Activated CD8-positive, alpha-beta T cell treated with anti-CD3 and anti-CD28 coated beads for 36 hours (primary cell): ENCODE measurements around the gene SERPINA12. TPM values are rescaled to one million over a fixed set of nuclear protein-coding genes. Genes with fewer than 3 reads are reported as not detected.

Experiments used
- ATAC-seq: fragments of 200-7000 bp; cut with Tn5 transposase; one replicate; pipeline ENCODE4 v1.10.0; 2021; ENCODE audit warnings: mild to moderate bottlenecking, moderate library complexity
- CTCF ChIA-PET: fragments of 350-600 bp; sonication (Branson Sonifier 250); formaldehyde crosslinking; loops from one replicate; lab custom pipeline; 2021; ENCODE audit warnings: antibody characterized with exemption; lab: Charles Lee
- POLR2A ChIA-PET: fragments of 350-600 bp; sonication (Branson Sonifier 250); formaldehyde crosslinking; loops from one replicate; lab custom pipeline; 2021; ENCODE audit warnings: antibody characterized with exemption; lab: Charles Lee
- DNase-seq: peaks from one replicate; pipeline ENCODE4 v3.0.0-alpha.2; 2020
- H3K27ac Mint-ChIP-seq: one replicate; pipeline ENCODE4 v1.8.0; 2021; ENCODE audit warnings: mild to moderate bottlenecking, mixed read lengths
- H3K27me3 Mint-ChIP-seq: one replicate; pipeline ENCODE4 v1.8.0; 2021; ENCODE audit warnings: mixed read lengths
- H3K36me3 Mint-ChIP-seq: one replicate; pipeline ENCODE4 v1.8.0; 2021; ENCODE audit warnings: low read depth, mixed read lengths
- H3K4me1 Mint-ChIP-seq: one replicate; pipeline ENCODE4 v1.8.0; 2021; ENCODE audit warnings: low read depth, mixed read lengths
- H3K4me3 Mint-ChIP-seq: one replicate; pipeline ENCODE4 v1.8.0; 2021; ENCODE audit warnings: mild to moderate bottlenecking, moderate library complexity, mixed read lengths
- H3K9me3 Mint-ChIP-seq: one replicate; pipeline ENCODE4 v1.8.0; 2021; ENCODE audit warnings: mixed read lengths
- intact Hi-C: fragments of 100-400 bp; cut with micrococcal nuclease; formaldehyde crosslinking; loops from one replicate; pipeline ENCODE4 v1.10.0; 2022
- total RNA-seq, 2 experiments: library from RNA; stranded (reverse); gene quantifications; one replicate each; pipeline ENCODE4 v1.2.3, GENCODE V29; 2021
- TF ChIP-seq, protein P1 (sequence below): fragments of 200-600 bp; IDR thresholded peaks from one replicate; pipeline ENCODE4 v1.8.0; 2022; ENCODE audit warnings: antibody characterized with exemption, mild to moderate bottlenecking

SERPINA12 gene
- total RNA-seq, 2 experiments from 2014 or later, result not detected

DNA sequence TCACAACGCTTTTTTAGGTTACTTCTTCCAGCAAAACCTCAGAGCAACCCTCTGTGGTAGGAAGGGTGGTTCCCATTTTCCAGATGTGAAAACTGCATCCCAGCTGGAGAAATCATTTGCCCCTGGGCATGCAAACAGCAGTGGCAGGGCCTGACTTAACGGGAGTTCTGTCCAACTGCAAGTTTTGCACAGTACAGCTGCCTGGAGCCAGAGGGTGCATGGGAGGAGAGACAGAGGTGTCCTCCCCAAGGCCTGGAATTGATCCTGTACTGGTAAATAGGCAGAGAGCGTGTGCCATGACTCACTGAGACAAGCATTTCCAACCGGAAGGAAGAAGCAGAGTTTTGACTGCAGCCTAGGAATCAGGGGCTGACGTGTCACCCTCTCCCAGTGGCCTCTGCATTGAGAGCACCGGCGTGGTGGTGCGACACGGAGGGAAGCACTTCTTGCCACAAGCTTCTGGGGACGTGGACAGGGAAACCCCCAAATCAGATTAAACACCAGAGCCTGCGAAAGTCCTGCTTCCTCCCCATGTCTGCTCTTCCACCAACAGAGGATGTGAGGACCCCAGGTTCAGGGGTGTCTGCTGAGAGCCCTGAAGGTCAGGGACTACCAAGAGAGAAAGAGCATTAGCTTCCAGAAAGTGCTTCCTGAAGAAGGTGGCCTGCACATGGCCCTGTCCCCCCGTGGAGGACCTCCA, 33.0 kb upstream of the SERPINA12 start:
- H3K27ac Mint-ChIP-seq, result no peak overlapping the region
- H3K27me3 Mint-ChIP-seq, result peaks cover 12% of the 10 kb centered on the region
- H3K4me1 Mint-ChIP-seq, result no peaks in the 10 kb centered on the region
- CTCF ChIA-PET, result interaction anchor here (1.5 kb wide), 1 partner anchor 56 kb away, joined by 3 read pairs; no protein-coding TSS in a partner anchor
- intact Hi-C loops, result no loop called here
- DNase-seq (no peak), ATAC-seq (no peak)
- no peak overlapping the region for H3K4me3 Mint-ChIP-seq
- POLR2A ChIA-PET, result no interaction called here
- no peaks in the 10 kb centered on the region for H3K9me3 Mint-ChIP-seq
- TF ChIP-seq, protein P1, sequence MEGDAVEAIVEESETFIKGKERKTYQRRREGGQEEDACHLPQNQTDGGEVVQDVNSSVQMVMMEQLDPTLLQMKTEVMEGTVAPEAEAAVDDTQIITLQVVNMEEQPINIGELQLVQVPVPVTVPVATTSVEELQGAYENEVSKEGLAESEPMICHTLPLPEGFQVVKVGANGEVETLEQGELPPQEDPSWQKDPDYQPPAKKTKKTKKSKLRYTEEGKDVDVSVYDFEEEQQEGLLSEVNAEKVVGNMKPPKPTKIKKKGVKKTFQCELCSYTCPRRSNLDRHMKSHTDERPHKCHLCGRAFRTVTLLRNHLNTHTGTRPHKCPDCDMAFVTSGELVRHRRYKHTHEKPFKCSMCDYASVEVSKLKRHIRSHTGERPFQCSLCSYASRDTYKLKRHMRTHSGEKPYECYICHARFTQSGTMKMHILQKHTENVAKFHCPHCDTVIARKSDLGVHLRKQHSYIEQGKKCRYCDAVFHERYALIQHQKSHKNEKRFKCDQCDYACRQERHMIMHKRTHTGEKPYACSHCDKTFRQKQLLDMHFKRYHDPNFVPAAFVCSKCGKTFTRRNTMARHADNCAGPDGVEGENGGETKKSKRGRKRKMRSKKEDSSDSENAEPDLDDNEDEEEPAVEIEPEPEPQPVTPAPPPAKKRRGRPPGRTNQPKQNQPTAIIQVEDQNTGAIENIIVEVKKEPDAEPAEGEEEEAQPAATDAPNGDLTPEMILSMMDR, result no peak
- no peaks in the 10 kb centered on the region for H3K36me3 Mint-ChIP-seq

DNA sequence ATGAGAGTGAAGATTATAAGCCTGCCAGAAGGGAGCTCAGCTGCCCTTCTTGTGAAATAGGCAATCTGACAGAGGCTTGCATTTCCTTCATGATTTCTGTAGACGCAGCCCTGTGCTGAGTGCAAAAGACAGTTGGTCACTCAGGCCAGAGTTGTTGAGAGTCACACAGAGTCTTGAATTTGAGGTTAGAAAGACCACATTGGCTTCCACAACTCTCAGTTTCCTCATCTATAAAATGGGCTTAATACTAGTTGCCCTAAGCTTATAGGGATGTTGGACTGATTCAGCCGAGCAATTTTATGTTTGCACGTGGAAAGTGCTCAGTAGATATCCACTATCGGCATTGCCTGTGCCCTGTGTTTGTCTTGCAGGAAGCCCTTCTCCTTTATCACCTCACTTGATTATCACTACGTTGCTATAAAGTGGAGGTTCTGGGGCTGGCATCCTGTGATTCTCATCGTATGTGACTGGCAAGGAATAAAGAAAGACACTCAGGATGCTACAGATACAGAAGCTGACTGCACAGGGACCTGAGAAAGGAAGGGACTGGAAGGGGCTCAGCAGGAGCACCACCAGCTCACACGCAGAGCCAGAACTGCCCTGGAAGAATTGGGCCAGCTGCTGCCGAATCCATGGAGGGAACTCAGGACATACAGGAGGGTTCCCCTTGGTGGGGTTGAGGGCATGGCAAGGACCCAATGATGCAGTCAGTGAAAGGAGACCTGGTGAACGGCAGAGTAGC, 32.1 kb upstream of the SERPINA12 start:
- Mint-ChIP-seq H3K36me3 (no peaks in the 10 kb centered on the region), H3K4me3 (no peak overlapping the region), H3K9me3 (no peaks in the 10 kb centered on the region), H3K27me3 (peaks cover 12% of the 10 kb centered on the region), H3K4me1 (no peaks in the 10 kb centered on the region), H3K27ac (no peak overlapping the region)
- ATAC-seq, result no peak
- DNase-seq, result no peak
- ChIA-PET CTCF (interaction anchor here (3.1 kb wide), 1 partner anchor 7 kb away, joined by 12 read pairs; no protein-coding TSS in a partner anchor), POLR2A (no interaction called here)
- intact Hi-C loops, result no loop called here
- TF ChIP-seq, protein P1, result no peak

DNA sequence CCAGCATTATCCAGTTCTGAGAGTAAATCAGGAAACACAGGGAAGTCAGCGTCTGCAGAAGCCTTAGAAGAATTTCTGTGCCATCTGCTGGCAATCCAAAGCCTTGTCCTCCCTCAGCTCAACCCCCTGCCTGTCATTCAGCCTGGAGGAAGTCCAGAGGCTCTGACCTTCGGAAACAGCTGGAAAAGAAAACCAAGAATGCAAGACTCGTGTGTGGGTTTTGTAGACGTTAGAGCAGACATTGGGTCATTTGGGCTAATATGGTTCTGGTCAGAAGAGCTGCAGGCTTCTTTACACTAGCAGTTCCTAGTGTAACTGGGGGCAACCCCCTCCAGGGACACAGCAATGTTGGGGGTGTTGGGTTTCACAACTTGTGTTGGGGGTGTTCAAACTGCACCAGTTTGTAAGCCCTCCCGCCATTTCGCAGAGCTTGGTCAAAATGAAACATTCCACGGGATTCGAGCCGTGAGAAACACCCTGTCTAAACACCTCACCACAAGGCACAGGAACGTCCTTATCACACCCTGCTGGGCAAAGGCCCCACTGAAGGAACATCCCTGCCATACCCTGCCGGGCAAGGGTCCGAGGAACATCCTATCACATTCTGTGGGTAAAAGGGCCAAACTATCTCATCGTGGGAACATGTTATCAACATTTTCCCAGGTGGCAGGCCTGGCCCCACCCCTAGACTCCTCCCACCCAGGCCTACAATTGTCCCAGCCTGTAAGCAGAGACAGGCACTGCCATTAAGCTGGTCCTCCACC, 30.9 kb upstream of the SERPINA12 start:
- no peak for ATAC-seq
- ChIA-PET POLR2A (interaction anchor here (0.6 to 1.2 kb wide), 2 partner anchors 54 to 95 kb away, joined by 3 to 7 read pairs; no protein-coding TSS in a partner anchor), CTCF (interaction anchor here (0.7 to 3.1 kb wide), 2 partner anchors 8 to 402 kb away, joined by 3 to 12 read pairs; no protein-coding TSS in a partner anchor)
- TF ChIP-seq, protein P1, result no peak
- no peak overlapping the region for H3K4me3 Mint-ChIP-seq
- H3K27ac Mint-ChIP-seq, result no peak overlapping the region
- H3K36me3 Mint-ChIP-seq, result no peaks in the 10 kb centered on the region
- H3K4me1 Mint-ChIP-seq, result no peaks in the 10 kb centered on the region
- DNase-seq, result no peak
- peaks cover 5% of the 10 kb centered on the region for H3K27me3 Mint-ChIP-seq
- no peaks in the 10 kb centered on the region for H3K9me3 Mint-ChIP-seq
- intact Hi-C loops, result no loop called here

DNA sequence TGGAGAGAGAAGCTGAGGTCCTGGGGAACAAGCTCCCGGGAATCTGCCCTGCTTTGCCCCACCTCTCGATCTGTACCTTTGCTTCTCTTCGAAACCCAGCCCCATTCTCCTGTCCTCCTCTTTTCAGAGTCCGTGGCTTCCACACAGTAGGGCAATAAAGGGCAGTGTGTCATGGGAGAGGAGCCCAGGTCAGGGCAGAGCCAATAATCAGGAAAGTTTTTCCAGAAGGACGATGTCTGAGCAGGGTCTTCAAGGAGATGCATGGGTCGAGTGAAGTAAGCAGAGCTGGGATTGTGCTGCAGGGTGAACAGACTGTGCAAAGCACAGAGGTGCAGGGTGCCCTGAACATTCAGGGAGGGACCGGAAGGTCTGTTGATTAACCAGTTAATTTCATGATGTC, 29.9 kb upstream of the SERPINA12 start:
- peaks cover 5% of the 10 kb centered on the region for H3K27me3 Mint-ChIP-seq
- DNase-seq, result no peak
- H3K4me1 Mint-ChIP-seq, result no peaks in the 10 kb centered on the region
- TF ChIP-seq, protein P1, result no peak
- intact Hi-C loops, result no loop called here
- ATAC-seq, result no peak
- no peak overlapping the region for H3K27ac Mint-ChIP-seq
- no peaks in the 10 kb centered on the region for H3K9me3 Mint-ChIP-seq
- ChIA-PET POLR2A (interaction anchor here (1.2 kb wide), 1 partner anchor 53 kb away, joined by 3 read pairs; no protein-coding TSS in a partner anchor), CTCF (interaction anchor here (3.1 kb wide), 1 partner anchor 10 kb away, joined by 12 read pairs; no protein-coding TSS in a partner anchor)
- no peak overlapping the region for H3K4me3 Mint-ChIP-seq
- no peaks in the 10 kb centered on the region for H3K36me3 Mint-ChIP-seq
